ENCODE results near the gene NFE2L2.
"Not testable (repeated sequence)": the region's sequence is repeated elsewhere in the genome, so short reads cannot be mapped to it uniquely, and the experiment has no call there.

NFE2L2 gene

GRCh38 chr2:177188482-177189469 lies 75.8 kb downstream of the NFE2L2 start:
- DNase-seq, result no peak

- DNase-seq, result no peak
These were observed 76.8 kb downstream of the NFE2L2 start for GRCh38 chr2:177187631-177188312.

GRCh38 chr2:177186038-177186437 lies 78.5 kb downstream of the NFE2L2 start:
- not testable (repeated sequence) for DNase-seq

GRCh38 chr2:177184606-177185005 lies 79.9 kb downstream of the NFE2L2 start:
- no peak for DNase-seq

GRCh38 chr2:177183860-177184259 lies 80.7 kb downstream of the NFE2L2 start:
- DNase-seq, result no peak

Data from DMS79 (cell line).